Activated CD8-positive, alpha-beta memory T cell treated with anti-CD3 and anti-CD28 coated beads, Interleukin-2, amount 50 U/mL, for 1 hour (primary cell): Measurements from ENCODE around the gene RPL13A.

Experiments used
- DNase-seq: peaks from one replicate; pipeline ENCODE4 v3.0.0-alpha.2; 2020; ENCODE audit errors: extremely low read depth

Gene RPL13A

GRCh38 chr19:49507803-49508494 is 20.5 kb downstream of the RPL13A start:
- DNase-seq, result no peak

- no peak for DNase-seq
These were observed 25.8 kb downstream of the RPL13A start for GRCh38 chr19:49512970-49513745.

GRCh38 chr19:49513746-49514118 is 26.3 kb downstream of the RPL13A start:
- DNase-seq, result no peak

GRCh38 chr19:49514151-49514550 is 26.7 kb downstream of the RPL13A start:
- no peak for DNase-seq

GRCh38 chr19:49515767-49516166 is 28.4 kb downstream of the RPL13A start:
- DNase-seq, result no peak

- no peak for DNase-seq
These were observed 30.6 kb downstream of the RPL13A start for GRCh38 chr19:49518033-49518432.

- no peak for DNase-seq
These were observed 33.4 kb downstream of the RPL13A start for GRCh38 chr19:49520705-49521319.

- DNase-seq, result no peak
These were observed 37.5 kb downstream of the RPL13A start for GRCh38 chr19:49524812-49525455.

GRCh38 chr19:49528211-49528771 is 40.9 kb downstream of the RPL13A start:
- no peak for DNase-seq

- DNase-seq, result no peak
These were observed 43.3 kb downstream of the RPL13A start for GRCh38 chr19:49530708-49531107.

GRCh38 chr19:49533551-49534488 is 46.4 kb downstream of the RPL13A start:
- peak; percentile 45 for DNase-seq

GRCh38 chr19:49534632-49535385 is 47.4 kb downstream of the RPL13A start:
- no peak for DNase-seq

- no peak for DNase-seq
These were observed 49.6 kb downstream of the RPL13A start for GRCh38 chr19:49536921-49537462.

GRCh38 chr19:49538643-49539042 is 51.2 kb downstream of the RPL13A start:
- DNase-seq, result no peak

GRCh38 chr19:49539192-49539952 is 52.0 kb downstream of the RPL13A start:
- no peak for DNase-seq
